ENCODE data around the gene SYNM.

GRCh38 chr15:99062226-99062625 lies 42.7 kb upstream of the SYNM start:
- TF ChIP-seq EZH2phosphoT487 (IDR thresholded peaks at IDR 0.05; ENCODE audit: insufficient read depth, low read depth) (no peak), EZH2 (IDR thresholded peaks at IDR 0.05; ENCODE audit: insufficient read depth, poor library complexity, severe bottlenecking) (no peak)

Data from GM23248 (cell line).